CD4-positive, alpha-beta T cell (primary cell): Measurements from ENCODE around the gene TBPL1. TPM values are rescaled to one million over a fixed set of nuclear protein-coding genes. Genes with fewer than 3 reads are reported as not detected.

Experiments used
- ATAC-seq: fragments of 200-7000 bp; cut with Tn5 transposase; one replicate; pipeline ENCODE4 v1.10.0; 2022; ENCODE audit warnings: mild to moderate bottlenecking; ENCODE audit not compliant: poor library complexity
- CTCF ChIA-PET: fragments of 350-600 bp; sonication (Branson Sonifier 250); formaldehyde crosslinking; loops from one replicate; lab custom pipeline; 2021; ENCODE audit warnings: antibody characterized with exemption, inconsistent platforms; lab: Charles Lee
- POLR2A ChIA-PET: fragments of 350-600 bp; sonication (Branson Sonifier 250); formaldehyde crosslinking; loops from one replicate; lab custom pipeline; 2021; ENCODE audit warnings: antibody characterized with exemption, inconsistent platforms; lab: Charles Lee
- DNase-seq, 14 experiments: peaks; one replicate each; pipeline ENCODE4 v3.0.0-alpha.2; 2013 to 2020; ENCODE audit warnings: mixed read lengths in 2 of 14
- H3K27ac ChIP-seq, 2 donors: one replicate each; pipeline versions ENCODE4 v1.5.1 to v1.7.0; 2013; ENCODE audit warnings: low read length in 2 of 2, low read depth in 1 of 2, mild to moderate bottlenecking in 1 of 2
- H3K27me3 ChIP-seq, 2 experiments: 1 replicate in 1 of 2; 2 replicates in 1 of 2; pipeline versions ENCODE4 v1.6.1 to v1.7.0; 2013; ENCODE audit warnings: low read length in 2 of 2, control low read depth in 1 of 2, mild to moderate bottlenecking in 1 of 2, moderate library complexity in 1 of 2; ENCODE audit not compliant: insufficient read depth in 2 of 2, control insufficient read depth in 1 of 2
- H3K36me3 ChIP-seq: one replicate; pipeline ENCODE4 v1.6.1; 2013; ENCODE audit warnings: low read length, control low read depth; ENCODE audit not compliant: insufficient read depth
- H3K4me1 ChIP-seq: one replicate; pipeline ENCODE4 v1.6.1; 2013; ENCODE audit warnings: low read length, control low read depth; ENCODE audit not compliant: insufficient read depth
- H3K4me3 ChIP-seq: one replicate; pipeline ENCODE4 v1.5.1; 2013; ENCODE audit warnings: mild to moderate bottlenecking, low read length, moderate library complexity
- H3K9me3 ChIP-seq, 2 experiments: 1 replicate in 1 of 2; 2 replicates in 1 of 2; pipeline versions ENCODE4 v1.6.1 to v1.7.0; 2013; ENCODE audit warnings: low read length in 2 of 2, mild to moderate bottlenecking in 2 of 2, control low read depth in 1 of 2, moderate library complexity in 1 of 2; ENCODE audit not compliant: control insufficient read depth in 1 of 2, insufficient read depth in 1 of 2
- H3K27ac Mint-ChIP-seq: one replicate; pipeline ENCODE4 v1.8.0; 2020; ENCODE audit warnings: mixed read lengths
- H3K27me3 Mint-ChIP-seq: one replicate; pipeline ENCODE4 v1.8.0; 2021; ENCODE audit warnings: mixed read lengths
- H3K36me3 Mint-ChIP-seq: one replicate; pipeline ENCODE4 v1.8.0; 2021; ENCODE audit warnings: low read depth, mixed read lengths
- H3K4me1 Mint-ChIP-seq: one replicate; pipeline ENCODE4 v1.8.0; 2021; ENCODE audit warnings: low read depth, mixed read lengths
- H3K4me3 Mint-ChIP-seq: one replicate; pipeline ENCODE4 v1.8.0; 2020; ENCODE audit warnings: mild to moderate bottlenecking, mixed read lengths
- H3K9me3 Mint-ChIP-seq: one replicate; pipeline ENCODE4 v1.8.0; 2020; ENCODE audit warnings: mixed read lengths
- CTCF ChIP-seq: fragments of 200-600 bp; IDR thresholded peaks from one replicate; pipeline ENCODE4 v1.8.0; 2022; ENCODE audit warnings: antibody characterized with exemption, mild to moderate bottlenecking
- intact Hi-C, 2 experiments: fragments of 100-400 bp; cut with DNase I in 1 of 2; cut with micrococcal nuclease in 1 of 2; formaldehyde crosslinking; loops; one replicate each; pipeline versions ENCODE4 v1.15.1 to v1.9.0; 2023 to 2025; cut with DNase I, micrococcal nuclease
- total RNA-seq, 174 experiments: library from RNA in 2 of 174; stranded (reverse) in 2 of 174; gene quantifications; one replicate each; pipeline ENCODE4 v1.2.3 and lab custom pipeline; 2021 to 2026

The TBPL1 gene
- total RNA-seq, 2 experiments from 2014 or later = 34.7 to 37.3 TPM

GRCh38 chr6:134010400-134010799 lies 57.4 kb downstream of the TBPL1 start:
- TF ChIP-seq CTCF = no peak
- POLR2A ChIA-PET = no interaction called here
- Mint-ChIP-seq H3K36me3 (no peaks in the 10 kb centered on the region), H3K27ac (no peak overlapping the region), H3K4me3 (no peak overlapping the region), H3K4me1 (no peaks in the 10 kb centered on the region), H3K9me3 (no peaks in the 10 kb centered on the region), H3K27me3 (peaks cover 10% of the 10 kb centered on the region)
- Histone ChIP-seq H3K27me3 (no peaks in the 10 kb centered on the region), H3K27ac (no peak overlapping the region), H3K9me3 (no peaks in the 10 kb centered on the region), H3K4me1 (no peaks in the 10 kb centered on the region), H3K36me3 (no peaks in the 10 kb centered on the region), H3K4me3 (no peak overlapping the region)
- no peak for ATAC-seq
- CTCF ChIA-PET = no interaction called here
- intact Hi-C loops = no loop called here
- no peak for DNase-seq

- no peak for TF ChIP-seq CTCF
- Histone ChIP-seq H3K27ac (no peak overlapping the region), H3K9me3 (no peaks in the 10 kb centered on the region), H3K4me3 (no peak overlapping the region), H3K27me3 (no peaks in the 10 kb centered on the region), H3K4me1 (no peaks in the 10 kb centered on the region), H3K36me3 (no peaks in the 10 kb centered on the region)
- H3K4me3 Mint-ChIP-seq = no peak overlapping the region
- no peaks in the 10 kb centered on the region for H3K4me1 Mint-ChIP-seq
- intact Hi-C loops = no loop called here
- H3K27ac Mint-ChIP-seq = no peak overlapping the region
- POLR2A ChIA-PET = no interaction called here
- peaks cover 10% of the 10 kb centered on the region for H3K27me3 Mint-ChIP-seq
- H3K9me3 Mint-ChIP-seq = no peaks in the 10 kb centered on the region
- CTCF ChIA-PET = no interaction called here
- H3K36me3 Mint-ChIP-seq = no peaks in the 10 kb centered on the region
- ATAC-seq = no peak
- no peak for DNase-seq
These were observed 58.0 kb downstream of the TBPL1 start for GRCh38 chr6:134010974-134011373.

GRCh38 chr6:134014588-134015137 lies 61.6 kb downstream of the TBPL1 start:
- H3K4me3 Mint-ChIP-seq = no peak overlapping the region
- POLR2A ChIA-PET = no interaction called here
- intact Hi-C loops = no loop called here

More at GRCh38 chr6:134014588-134015137, 61.6 kb downstream of the TBPL1 start:
- TF ChIP-seq CTCF = no peak
- H3K4me1 Mint-ChIP-seq = no peaks in the 10 kb centered on the region
- no peaks in the 10 kb centered on the region for H3K36me3 Mint-ChIP-seq
- no peak overlapping the region for H3K27ac Mint-ChIP-seq
- Histone ChIP-seq H3K9me3 (no peaks in the 10 kb centered on the region), H3K36me3 (no peaks in the 10 kb centered on the region), H3K4me3 (no peak overlapping the region), H3K27ac (no peak overlapping the region), H3K4me1 (no peaks in the 10 kb centered on the region), H3K27me3 (no peaks in the 10 kb centered on the region)
- DNase-seq (no peak), ATAC-seq (no peak)
- CTCF ChIA-PET = no interaction called here
- peaks cover 10% of the 10 kb centered on the region for H3K27me3 Mint-ChIP-seq
- no peaks in the 10 kb centered on the region for H3K9me3 Mint-ChIP-seq
